Measurements from ENCODE around the gene PDIK1L.

Gene PDIK1L

GRCh38 chr1:26160527-26161414, 49.1 kb downstream of the PDIK1L start:
- WGBS, result 44% methylated on average over 18 of the region's 18 CpGs
- no peak overlapping the region for H2BK120ac ChIP-seq (ENCODE audit: low read depth, low read length)
- peak overlapping the region in 1 of 2 experiments; percentile 54 for H3K23ac ChIP-seq (ENCODE audit: low read length in 2 of 2)

GRCh38 chr1:26161415-26162219, 50.0 kb downstream of the PDIK1L start:
- Histone ChIP-seq H4K91ac (ENCODE audit: low read length) (peak overlapping the region; percentile 22), H3K36me3 (ENCODE audit: control insufficient read depth in 1 of 2, insufficient read depth in 2 of 2, low read depth in 1 of 2, low read length in 2 of 2) (no peaks in the 10 kb centered on the region), H3K79me1 (replicated peaks; ENCODE audit: low read length, poor library complexity, severe bottlenecking) (no peaks in the 10 kb centered on the region), H2BK12ac (ENCODE audit: low read length in 2 of 2) (peak overlapping the region in 1 of 2 experiments; percentile 59), H3K18ac (ENCODE audit: low read depth in 1 of 2, low read length in 2 of 2) (peak overlapping the region; percentile 58 to 72), H3K4me2 (ENCODE audit: low read length, poor library complexity, severe bottlenecking) (peak overlapping the region; percentile 78), H2BK15ac (ENCODE audit: low read depth, poor library complexity, severe bottlenecking) (no peak overlapping the region), H2AK5ac (ENCODE audit: low read length, severe bottlenecking) (no peak overlapping the region), H3K4me1 (ENCODE audit: control insufficient read depth, insufficient read depth, low read depth, low read length) (peaks cover 22% of the 10 kb centered on the region), H2AFZ (ENCODE audit: low read depth, low read length) (peak overlapping the region; percentile 43), H3K4ac (ENCODE audit: low read depth in 1 of 2, low read length in 2 of 2) (peak overlapping the region in 1 of 2 experiments; percentile 46), H3K27ac (ENCODE audit: low read length, poor library complexity, severe bottlenecking) (no peak overlapping the region), H2BK120ac (ENCODE audit: low read depth, low read length) (peak overlapping the region; percentile 15), H3K23ac (ENCODE audit: low read length in 2 of 2) (peak overlapping the region in 1 of 2 experiments; percentile 54), H3K14ac (ENCODE audit: low read length in 2 of 2) (peak overlapping the region in 1 of 2 experiments; percentile 46), H2BK5ac (ENCODE audit: low read depth, low read length, poor library complexity, severe bottlenecking) (no peak overlapping the region), H3K4me3 (ENCODE audit: insufficient read depth in 1 of 2, low read depth in 1 of 2, low read length in 2 of 2) (peak overlapping the region; percentile 37 to 66), H3K9me3 (ENCODE audit: control insufficient read depth, low read length) (no peaks in the 10 kb centered on the region), H4K8ac (ENCODE audit: low read length) (peak overlapping the region; percentile 81), H3K9ac (ENCODE audit: low read length) (peak overlapping the region; percentile 32), H3K27me3 (ENCODE audit: control insufficient read depth in 1 of 2, insufficient read depth in 1 of 2, low read length in 2 of 2) (peaks cover 54 to 80% of the 10 kb centered on the region in 2 experiments)
- 6% methylated on average over 79 of the region's 98 CpGs for WGBS
- DNase-seq, result peak; percentile 71

More at GRCh38 chr1:26160527-26161414, 49.1 kb downstream of the PDIK1L start:
- no peaks in the 10 kb centered on the region for H3K36me3 ChIP-seq (ENCODE audit: control insufficient read depth in 1 of 2, insufficient read depth in 2 of 2, low read depth in 1 of 2, low read length in 2 of 2)
- peak overlapping the region; percentile 81 for H4K8ac ChIP-seq (ENCODE audit: low read length)
- peak overlapping the region in 1 of 2 experiments; percentile 46 for H3K4ac ChIP-seq (ENCODE audit: low read depth in 1 of 2, low read length in 2 of 2)
- H2BK12ac ChIP-seq (ENCODE audit: low read length in 2 of 2), result no peak overlapping the region
- H3K4me2 ChIP-seq (ENCODE audit: low read length, poor library complexity, severe bottlenecking), result peak overlapping the region; percentile 78
- H3K27me3 ChIP-seq (ENCODE audit: control insufficient read depth in 1 of 2, insufficient read depth in 1 of 2, low read length in 2 of 2), result peaks cover 62 to 83% of the 10 kb centered on the region in 2 experiments
- H3K14ac ChIP-seq (ENCODE audit: low read length in 2 of 2), result peak overlapping the region in 1 of 2 experiments; percentile 46
- H3K9me3 ChIP-seq (ENCODE audit: control insufficient read depth, low read length), result no peaks in the 10 kb centered on the region
- no peak for DNase-seq
- H3K18ac ChIP-seq (ENCODE audit: low read depth in 1 of 2, low read length in 2 of 2), result peak overlapping the region; percentile 40 to 58
- H2AK5ac ChIP-seq (ENCODE audit: low read length, severe bottlenecking), result no peak overlapping the region
- no peak overlapping the region for H2BK15ac ChIP-seq (ENCODE audit: low read depth, poor library complexity, severe bottlenecking)
- no peak overlapping the region for H2BK5ac ChIP-seq (ENCODE audit: low read depth, low read length, poor library complexity, severe bottlenecking)
- peak overlapping the region; percentile 43 for H2AFZ ChIP-seq (ENCODE audit: low read depth, low read length)
- H3K27ac ChIP-seq (ENCODE audit: low read length, poor library complexity, severe bottlenecking), result no peak overlapping the region
- peak overlapping the region; percentile 37 to 66 for H3K4me3 ChIP-seq (ENCODE audit: insufficient read depth in 1 of 2, low read depth in 1 of 2, low read length in 2 of 2)
- no peaks in the 10 kb centered on the region for H3K79me1 ChIP-seq (replicated peaks; ENCODE audit: low read length, poor library complexity, severe bottlenecking)
- H4K91ac ChIP-seq (ENCODE audit: low read length), result peak overlapping the region; percentile 11
- H3K4me1 ChIP-seq (ENCODE audit: control insufficient read depth, insufficient read depth, low read depth, low read length), result peaks cover 25% of the 10 kb centered on the region
- H3K9ac ChIP-seq (ENCODE audit: low read length), result peak overlapping the region; percentile 32

DNA sequence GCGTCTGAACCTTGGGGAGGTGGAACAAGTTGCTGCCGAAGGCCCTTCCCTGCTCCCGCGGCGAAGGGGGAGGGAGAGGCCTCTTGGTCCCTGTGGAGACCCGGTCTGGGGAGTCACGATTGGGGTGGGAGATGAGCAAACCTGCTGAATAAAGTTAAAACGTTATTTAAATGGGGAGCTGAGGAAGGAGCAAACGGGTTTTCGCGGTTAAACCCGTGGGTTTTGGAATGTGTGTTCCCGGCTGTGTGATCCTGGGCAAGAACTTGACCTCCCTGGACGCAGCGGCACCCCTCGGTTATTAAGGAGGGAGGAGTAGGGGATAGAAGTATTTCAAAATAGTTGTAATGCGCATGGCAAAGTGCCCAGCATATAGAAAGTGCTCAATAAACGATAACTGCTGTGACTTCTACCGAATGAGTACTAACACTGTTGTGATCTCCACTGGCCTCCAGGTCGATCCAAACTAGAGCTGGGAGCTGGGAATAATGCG, 50.6 kb downstream of the PDIK1L start:
- no peak overlapping the region for H3K4ac ChIP-seq (ENCODE audit: low read depth in 1 of 2, low read length in 2 of 2)
- peak overlapping the region in 1 of 2 experiments; percentile 72 for H3K18ac ChIP-seq (ENCODE audit: low read depth in 1 of 2, low read length in 2 of 2)
- 43% methylated on average over 21 of the region's 21 CpGs for WGBS
- H3K79me1 ChIP-seq (replicated peaks; ENCODE audit: low read length, poor library complexity, severe bottlenecking), result no peaks in the 10 kb centered on the region
- H3K27ac ChIP-seq (ENCODE audit: low read length, poor library complexity, severe bottlenecking), result no peak overlapping the region
- H3K27me3 ChIP-seq (ENCODE audit: control insufficient read depth in 1 of 2, insufficient read depth in 1 of 2, low read length in 2 of 2), result peaks cover 48 to 76% of the 10 kb centered on the region in 2 experiments
- DNase-seq, result no peak
- H3K4me1 ChIP-seq (ENCODE audit: control insufficient read depth, insufficient read depth, low read depth, low read length), result peaks cover 21% of the 10 kb centered on the region
- H2AFZ ChIP-seq (ENCODE audit: low read depth, low read length), result no peak overlapping the region
- peak overlapping the region; percentile 7 for H4K8ac ChIP-seq (ENCODE audit: low read length)
- H2AK5ac ChIP-seq (ENCODE audit: low read length, severe bottlenecking), result no peak overlapping the region
- H2BK15ac ChIP-seq (ENCODE audit: low read depth, poor library complexity, severe bottlenecking), result no peak overlapping the region
- H3K36me3 ChIP-seq (ENCODE audit: control insufficient read depth in 1 of 2, insufficient read depth in 2 of 2, low read depth in 1 of 2, low read length in 2 of 2), result no peaks in the 10 kb centered on the region
- H3K4me2 ChIP-seq (ENCODE audit: low read length, poor library complexity, severe bottlenecking), result peak overlapping the region; percentile 78
- no peak overlapping the region for H2BK5ac ChIP-seq (ENCODE audit: low read depth, low read length, poor library complexity, severe bottlenecking)
- H2BK12ac ChIP-seq (ENCODE audit: low read length in 2 of 2), result peak overlapping the region in 1 of 2 experiments; percentile 47
- no peak overlapping the region for H3K14ac ChIP-seq (ENCODE audit: low read length in 2 of 2)
- H3K9ac ChIP-seq (ENCODE audit: low read length), result no peak overlapping the region
- no peak overlapping the region for H4K91ac ChIP-seq (ENCODE audit: low read length)
- no peak overlapping the region for H3K23ac ChIP-seq (ENCODE audit: low read length in 2 of 2)
- H3K4me3 ChIP-seq (ENCODE audit: insufficient read depth in 1 of 2, low read depth in 1 of 2, low read length in 2 of 2), result peak overlapping the region in 1 of 2 experiments; percentile 66
- no peak overlapping the region for H2BK120ac ChIP-seq (ENCODE audit: low read depth, low read length)
- no peaks in the 10 kb centered on the region for H3K9me3 ChIP-seq (ENCODE audit: control insufficient read depth, low read length)

Measured in mesenchymal stem cell (in vitro differentiated cells and primary cell).